CD4-positive, alpha-beta T cell (primary cell): ENCODE measurements around the gene GALNT7. TPM values are rescaled to one million over a fixed set of nuclear protein-coding genes. Genes with fewer than 3 reads are reported as not detected.

Experiments
- ATAC-seq: fragments of 200-7000 bp; cut with Tn5 transposase; one replicate; pipeline ENCODE4 v1.10.0; 2022; ENCODE audit warnings: mild to moderate bottlenecking; ENCODE audit not compliant: poor library complexity
- CTCF ChIA-PET: fragments of 350-600 bp; sonication (Branson Sonifier 250); formaldehyde crosslinking; loops from one replicate; lab custom pipeline; 2021; ENCODE audit warnings: antibody characterized with exemption, inconsistent platforms; lab: Charles Lee
- POLR2A ChIA-PET: fragments of 350-600 bp; sonication (Branson Sonifier 250); formaldehyde crosslinking; loops from one replicate; lab custom pipeline; 2021; ENCODE audit warnings: antibody characterized with exemption, inconsistent platforms; lab: Charles Lee
- DNase-seq, 14 experiments: peaks; one replicate each; pipeline ENCODE4 v3.0.0-alpha.2; 2013 to 2020; ENCODE audit warnings: mixed read lengths in 2 of 14
- H3K27ac ChIP-seq, 2 donors: one replicate each; pipeline versions ENCODE4 v1.5.1 to v1.7.0; 2013; ENCODE audit warnings: low read length in 2 of 2, low read depth in 1 of 2, mild to moderate bottlenecking in 1 of 2
- H3K27me3 ChIP-seq, 2 experiments: 1 replicate in 1 of 2; 2 replicates in 1 of 2; pipeline versions ENCODE4 v1.6.1 to v1.7.0; 2013; ENCODE audit warnings: low read length in 2 of 2, control low read depth in 1 of 2, mild to moderate bottlenecking in 1 of 2, moderate library complexity in 1 of 2; ENCODE audit not compliant: insufficient read depth in 2 of 2, control insufficient read depth in 1 of 2
- H3K36me3 ChIP-seq: one replicate; pipeline ENCODE4 v1.6.1; 2013; ENCODE audit warnings: low read length, control low read depth; ENCODE audit not compliant: insufficient read depth
- H3K4me1 ChIP-seq: one replicate; pipeline ENCODE4 v1.6.1; 2013; ENCODE audit warnings: low read length, control low read depth; ENCODE audit not compliant: insufficient read depth
- H3K4me3 ChIP-seq: one replicate; pipeline ENCODE4 v1.5.1; 2013; ENCODE audit warnings: mild to moderate bottlenecking, low read length, moderate library complexity
- H3K9me3 ChIP-seq, 2 experiments: 1 replicate in 1 of 2; 2 replicates in 1 of 2; pipeline versions ENCODE4 v1.6.1 to v1.7.0; 2013; ENCODE audit warnings: low read length in 2 of 2, mild to moderate bottlenecking in 2 of 2, control low read depth in 1 of 2, moderate library complexity in 1 of 2; ENCODE audit not compliant: control insufficient read depth in 1 of 2, insufficient read depth in 1 of 2
- H3K27ac Mint-ChIP-seq: one replicate; pipeline ENCODE4 v1.8.0; 2020; ENCODE audit warnings: mixed read lengths
- H3K27me3 Mint-ChIP-seq: one replicate; pipeline ENCODE4 v1.8.0; 2021; ENCODE audit warnings: mixed read lengths
- H3K36me3 Mint-ChIP-seq: one replicate; pipeline ENCODE4 v1.8.0; 2021; ENCODE audit warnings: low read depth, mixed read lengths
- H3K4me1 Mint-ChIP-seq: one replicate; pipeline ENCODE4 v1.8.0; 2021; ENCODE audit warnings: low read depth, mixed read lengths
- H3K4me3 Mint-ChIP-seq: one replicate; pipeline ENCODE4 v1.8.0; 2020; ENCODE audit warnings: mild to moderate bottlenecking, mixed read lengths
- H3K9me3 Mint-ChIP-seq: one replicate; pipeline ENCODE4 v1.8.0; 2020; ENCODE audit warnings: mixed read lengths
- CTCF ChIP-seq: fragments of 200-600 bp; IDR thresholded peaks from one replicate; pipeline ENCODE4 v1.8.0; 2022; ENCODE audit warnings: antibody characterized with exemption, mild to moderate bottlenecking
- intact Hi-C, 2 experiments: fragments of 100-400 bp; cut with DNase I in 1 of 2; cut with micrococcal nuclease in 1 of 2; formaldehyde crosslinking; loops; one replicate each; pipeline versions ENCODE4 v1.15.1 to v1.9.0; 2023 to 2025; cut with DNase I, micrococcal nuclease
- total RNA-seq, 174 experiments: library from RNA in 2 of 174; stranded (reverse) in 2 of 174; gene quantifications; one replicate each; pipeline ENCODE4 v1.2.3 and lab custom pipeline; 2021 to 2026

The GALNT7 gene
- total RNA-seq, 2 experiments from 2014 or later, result 4.6 to 4.8 TPM

- ChIA-PET POLR2A (interaction anchor here (0.6 kb wide), 1 partner anchor 24 kb away, joined by 3 read pairs; no protein-coding TSS in a partner anchor), CTCF (interaction anchor here (1.2 kb wide), 1 partner anchor 268 kb away, joined by 3 read pairs; no protein-coding TSS in a partner anchor)
- Histone ChIP-seq H3K4me1 (no peaks in the 10 kb centered on the region), H3K4me3 (no peak overlapping the region), H3K36me3 (no peaks in the 10 kb centered on the region), H3K27me3 (no peaks in the 10 kb centered on the region), H3K27ac (no peak overlapping the region), H3K9me3 (peaks cover 4 to 16% of the 10 kb centered on the region in 2 experiments)
- Mint-ChIP-seq H3K27ac (no peak overlapping the region), H3K27me3 (no peaks in the 10 kb centered on the region), H3K36me3 (peaks cover 83% of the 10 kb centered on the region), H3K4me1 (no peaks in the 10 kb centered on the region), H3K9me3 (no peaks in the 10 kb centered on the region), H3K4me3 (no peak overlapping the region)
- no peak for TF ChIP-seq CTCF
- ATAC-seq, result no peak
- no peak for DNase-seq
- intact Hi-C loops, result no loop called here
Measured at GRCh38 chr4:173281406-173282255, 113.0 kb downstream of the GALNT7 start.

GRCh38 chr4:173282256-173282562 is 113.6 kb downstream of the GALNT7 start:
- H3K27ac ChIP-seq, result no peak overlapping the region
- ATAC-seq, result no peak
- POLR2A ChIA-PET, result no interaction called here
- H3K9me3 Mint-ChIP-seq, result no peaks in the 10 kb centered on the region
- H3K27me3 Mint-ChIP-seq, result no peaks in the 10 kb centered on the region
- intact Hi-C loops, result no loop called here
- H3K4me3 Mint-ChIP-seq, result no peak overlapping the region
- CTCF ChIA-PET, result no interaction called here
- H3K4me3 ChIP-seq, result no peak overlapping the region
- no peak for TF ChIP-seq CTCF
- H3K4me1 Mint-ChIP-seq, result no peaks in the 10 kb centered on the region
- DNase-seq, result no peak
- H3K27me3 ChIP-seq, result no peaks in the 10 kb centered on the region
- H3K36me3 ChIP-seq, result no peaks in the 10 kb centered on the region
- no peaks in the 10 kb centered on the region for H3K4me1 ChIP-seq
- H3K9me3 ChIP-seq, result peaks cover 4 to 22% of the 10 kb centered on the region in 2 experiments
- H3K36me3 Mint-ChIP-seq, result peaks cover 83% of the 10 kb centered on the region
- H3K27ac Mint-ChIP-seq, result no peak overlapping the region

GRCh38 chr4:173282626-173283025 is 114.0 kb downstream of the GALNT7 start:
- Histone ChIP-seq H3K27ac (no peak overlapping the region), H3K27me3 (no peaks in the 10 kb centered on the region), H3K36me3 (no peaks in the 10 kb centered on the region), H3K9me3 (peaks cover 8 to 23% of the 10 kb centered on the region in 2 experiments), H3K4me1 (no peaks in the 10 kb centered on the region), H3K4me3 (no peak overlapping the region)
- TF ChIP-seq CTCF, result no peak
- H3K9me3 Mint-ChIP-seq, result no peaks in the 10 kb centered on the region
- no peaks in the 10 kb centered on the region for H3K4me1 Mint-ChIP-seq
- DNase-seq, result no peak
- H3K4me3 Mint-ChIP-seq, result no peak overlapping the region
- intact Hi-C loops, result no loop called here
- ChIA-PET POLR2A (no interaction called here), CTCF (no interaction called here)
- ATAC-seq, result no peak
- H3K27ac Mint-ChIP-seq, result no peak overlapping the region
- peaks cover 78% of the 10 kb centered on the region for H3K36me3 Mint-ChIP-seq
- no peaks in the 10 kb centered on the region for H3K27me3 Mint-ChIP-seq
